A673 (cell line): ENCODE measurements around the gene CDC42BPA. TPM values are rescaled to one million over a fixed set of nuclear protein-coding genes. Genes with fewer than 3 reads are reported as not detected.

Experiments
- BruUV-seq: library from RNA; stranded (reverse); fragments of 400-500 nt; replicated peaks from 2 replicates; lab custom pipeline; 2021; lab: Mats Ljungman, UMichigan
- CTCF ChIA-PET: fragments of 300-600 bp; sonication (Branson Sonifier 250); formaldehyde crosslinking; loops from one replicate; lab custom pipeline; 2022; ENCODE audit warnings: antibody characterized with exemption; lab: Charles Lee
- POLR2A ChIA-PET: fragments of 300-600 bp; sonication (Branson Sonifier 250); formaldehyde crosslinking; loops from one replicate; lab custom pipeline; 2022; ENCODE audit warnings: antibody characterized with exemption; ENCODE audit not compliant: low non-redundant PET; lab: Charles Lee
- DNase-seq: peaks from one replicate; pipeline ENCODE4 v3.0.0-alpha.2; 2015; ENCODE audit warnings: low spot score
- H3K27ac ChIP-seq: fragments of 200-600 bp; sonication (generic); 2 replicates; pipeline ENCODE4 v1.5.1; 2016; ENCODE audit warnings: mixed run types, low read depth, mild to moderate bottlenecking, mixed read lengths, antibody characterized with exemption, low read length; ENCODE audit not compliant: poor library complexity, severe bottlenecking
- H3K27me3 ChIP-seq: fragments of 200-600 bp; sonication (generic); replicated peaks from 2 replicates; pipeline ENCODE4 v1.6.1; 2017; ENCODE audit warnings: mixed run types, low read depth, mild to moderate bottlenecking, mixed read lengths, antibody characterized with exemption, low read length; ENCODE audit not compliant: insufficient read depth, poor library complexity
- H3K36me3 ChIP-seq: fragments of 200-600 bp; sonication (generic); 2 replicates; pipeline ENCODE4 v1.6.1; 2016; ENCODE audit warnings: mixed run types, mild to moderate bottlenecking, mixed read lengths, antibody characterized with exemption, low read length; ENCODE audit not compliant: insufficient read depth, poor library complexity, severe bottlenecking
- H3K4me1 ChIP-seq: fragments of 200-600 bp; sonication (generic); 2 replicates; pipeline ENCODE4 v1.6.1; 2017; ENCODE audit warnings: mixed run types, mild to moderate bottlenecking, mixed read lengths, antibody characterized with exemption, low read length; ENCODE audit not compliant: insufficient read depth, poor library complexity, severe bottlenecking
- H3K4me3 ChIP-seq: fragments of 200-600 bp; sonication (generic); 2 replicates; pipeline ENCODE4 v1.5.1; 2016; ENCODE audit warnings: low read depth, mixed run types, mild to moderate bottlenecking, mixed read lengths, low read length; ENCODE audit not compliant: poor library complexity, severe bottlenecking
- H3K9me3 ChIP-seq: fragments of 200-600 bp; sonication (generic); 2 replicates; pipeline ENCODE4 v1.6.1; 2016; ENCODE audit warnings: mixed run types, low read depth, mild to moderate bottlenecking, mixed read lengths, antibody characterized with exemption, low read length; ENCODE audit not compliant: poor library complexity, severe bottlenecking
- CTCF ChIP-seq: fragments of 300-800, 200-600 bp; sonication (generic); conservative IDR thresholded peaks from 2 replicates; pipeline ENCODE4 v1.5.1; 2017; ENCODE audit warnings: low read depth, mild to moderate bottlenecking, antibody characterized with exemption, low read length, moderate library complexity, mixed read lengths
- EZH2 ChIP-seq: fragments of 200-600 bp; sonication (generic); IDR thresholded peaks from 2 replicates; pipeline ENCODE4 v1.6.1; 2017; ENCODE audit warnings: borderline replicate concordance, low read depth, mild to moderate bottlenecking, mixed read lengths, antibody characterized with exemption, low read length; ENCODE audit not compliant: poor library complexity, severe bottlenecking
- intact Hi-C: fragments of 100-400 bp; cut with micrococcal nuclease; formaldehyde crosslinking; loops from one replicate; pipeline ENCODE4 v1.10.0; 2022; ENCODE audit not compliant: unreplicated experiment
- total RNA-seq: library from RNA; stranded (reverse); gene quantifications from 2 replicates; pipeline ENCODE4 v1.2.3, GENCODE V29; 2021

Gene CDC42BPA
- total RNA-seq, 1 experiment from 2014 or later: 21.7 TPM

DNA sequence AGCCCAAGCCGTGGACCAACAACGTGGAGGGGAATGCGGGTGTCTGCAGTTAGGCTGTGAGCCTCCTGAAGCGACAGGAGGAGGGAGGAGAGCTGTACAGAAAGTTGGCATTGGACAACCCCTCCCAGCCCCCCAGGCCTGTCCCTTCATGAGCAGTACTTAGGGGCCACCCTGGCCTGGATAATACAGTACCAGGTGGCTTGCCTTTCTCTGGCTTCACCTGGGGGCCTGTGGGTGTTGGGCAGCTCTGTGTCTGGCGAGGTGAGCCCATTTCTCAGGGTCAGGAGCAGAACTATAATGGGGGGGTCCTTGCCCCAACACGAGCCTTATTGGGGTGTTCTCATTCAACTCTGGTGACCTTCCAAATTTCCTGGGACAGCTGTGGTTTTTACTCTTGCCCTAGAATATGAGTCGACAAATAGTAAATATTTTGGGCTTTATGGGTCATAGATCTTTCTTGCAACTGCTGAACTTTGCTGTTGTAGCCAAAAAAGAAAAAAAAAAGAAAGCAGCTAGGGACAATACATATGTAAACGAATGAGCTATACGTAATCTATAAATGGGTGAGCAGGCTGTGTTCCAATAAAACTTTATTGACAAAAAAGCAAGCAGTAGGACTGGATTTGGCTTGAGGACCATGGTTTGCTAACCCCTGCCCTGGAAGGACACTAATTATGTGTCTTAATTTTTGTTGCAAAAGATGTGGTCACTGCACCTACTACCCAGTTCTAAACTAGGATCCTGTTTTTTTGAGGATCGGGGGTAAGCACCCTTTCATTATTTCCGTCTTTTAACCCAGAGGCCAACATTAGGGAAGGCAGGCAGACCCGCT is 366.8 kb downstream of the CDC42BPA start:
- H3K9me3 ChIP-seq: no peaks in the 10 kb centered on the region
- POLR2A ChIA-PET: no interaction called here
- H3K27ac ChIP-seq: no peak overlapping the region
- no peak for DNase-seq
- H3K27me3 ChIP-seq: no peaks in the 10 kb centered on the region
- CTCF ChIA-PET: no interaction called here
- intact Hi-C loops: no loop called here
- H3K36me3 ChIP-seq: no peaks in the 10 kb centered on the region
- H3K4me3 ChIP-seq: no peak overlapping the region
- no peaks in the 10 kb centered on the region for H3K4me1 ChIP-seq
- TF ChIP-seq CTCF (no peak), EZH2 (no peak)
- no TSS peak for BruUV-seq

- intact Hi-C loops: no loop called here
- DNase-seq: no peak
- BruUV-seq: no TSS peak
Observed at GRCh38 chr1:226950871-226951270, 367.4 kb downstream of the CDC42BPA start.

GRCh38 chr1:226950316-226950715 is 368.0 kb downstream of the CDC42BPA start:
- Histone ChIP-seq H3K36me3 (no peaks in the 10 kb centered on the region), H3K4me3 (no peak overlapping the region), H3K9me3 (no peaks in the 10 kb centered on the region), H3K4me1 (no peaks in the 10 kb centered on the region), H3K27me3 (no peaks in the 10 kb centered on the region), H3K27ac (no peak overlapping the region)
- ChIA-PET CTCF (no interaction called here), POLR2A (no interaction called here)
- no peak for TF ChIP-seq EZH2
- intact Hi-C loops: no loop called here
- no TSS peak for BruUV-seq
- no peak for DNase-seq

More at GRCh38 chr1:226950871-226951270, 367.4 kb downstream of the CDC42BPA start:
- POLR2A ChIA-PET: no interaction called here
- Histone ChIP-seq H3K27me3 (no peaks in the 10 kb centered on the region), H3K4me3 (no peak overlapping the region), H3K36me3 (no peaks in the 10 kb centered on the region), H3K4me1 (no peaks in the 10 kb centered on the region), H3K9me3 (no peaks in the 10 kb centered on the region), H3K27ac (no peak overlapping the region)
- CTCF ChIA-PET: no interaction called here
- TF ChIP-seq CTCF: no peak
- no peak for TF ChIP-seq EZH2

DNA sequence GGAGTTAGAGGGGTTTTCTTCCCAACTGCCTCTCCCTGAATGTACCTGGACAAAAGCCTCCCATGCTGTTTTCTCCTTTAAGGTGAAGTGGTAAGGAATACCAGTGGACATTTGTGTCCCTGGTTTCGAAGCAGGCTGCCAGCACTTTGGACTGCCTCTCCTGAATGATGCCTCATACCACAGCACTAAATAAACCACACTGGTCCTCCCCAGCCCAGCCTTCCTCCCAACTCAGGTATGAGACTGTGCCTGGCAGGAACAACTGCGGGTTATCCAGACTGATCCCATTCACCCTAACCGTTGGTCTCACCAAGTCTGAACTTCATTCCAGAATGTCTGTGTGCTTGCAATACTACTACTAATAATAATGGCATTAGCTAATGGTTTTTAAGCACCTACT is 368.9 kb downstream of the CDC42BPA start:
- CTCF ChIA-PET: no interaction called here

More for the DNA sequence above, 368.9 kb downstream of the CDC42BPA start:
- Histone ChIP-seq H3K27me3 (no peaks in the 10 kb centered on the region), H3K27ac (no peak overlapping the region), H3K4me3 (no peak overlapping the region), H3K9me3 (no peaks in the 10 kb centered on the region), H3K4me1 (no peaks in the 10 kb centered on the region), H3K36me3 (no peaks in the 10 kb centered on the region)
- DNase-seq: no peak
- POLR2A ChIA-PET: no interaction called here
- TF ChIP-seq EZH2 (no peak), CTCF (no peak)
- BruUV-seq: no TSS peak
- intact Hi-C loops: no loop called here
